ENCODE data around the gene PRAME. TPM values are rescaled to one million over a fixed set of nuclear protein-coding genes. Genes with fewer than 3 reads are reported as not detected.

PRAME gene
- total RNA-seq, 1 donor from 2014 or later = 0.21 TPM

- no peaks in the 10 kb centered on the region for H3K36me3 Mint-ChIP-seq (ENCODE audit: low read depth)
- no peak overlapping the region for H3K4me3 Mint-ChIP-seq
- peaks cover 6% of the 10 kb centered on the region for H3K9me3 Mint-ChIP-seq
- TF ChIP-seq CTCF (conservative IDR thresholded peaks at IDR 0.05) = no peak
- H3K27ac Mint-ChIP-seq (ENCODE audit: unreplicated experiment) = peak overlapping the region; percentile 78
- peaks cover 79% of the 10 kb centered on the region for H3K27me3 Mint-ChIP-seq (ENCODE audit: low read depth)
- H3K4me1 Mint-ChIP-seq = peaks cover 4% of the 10 kb centered on the region
- DNase-seq (ENCODE audit: low read depth, low spot score) = no peak
These were observed 10.2 kb upstream of the PRAME start for GRCh38 chr22:22569218-22569617.

- no peak overlapping the region for H3K4me3 Mint-ChIP-seq
- peaks cover 6% of the 10 kb centered on the region for H3K9me3 Mint-ChIP-seq
- DNase-seq (ENCODE audit: low read depth, low spot score) = no peak
- peaks cover 49% of the 10 kb centered on the region for H3K27me3 Mint-ChIP-seq (ENCODE audit: low read depth)
- H3K36me3 Mint-ChIP-seq (ENCODE audit: low read depth) = no peaks in the 10 kb centered on the region
- H3K27ac Mint-ChIP-seq (ENCODE audit: unreplicated experiment) = no peak overlapping the region
- H3K4me1 Mint-ChIP-seq = peaks cover 4% of the 10 kb centered on the region
- TF ChIP-seq CTCF (conservative IDR thresholded peaks at IDR 0.05) = no peak
These were observed 6.9 kb upstream of the PRAME start for GRCh38 chr22:22565981-22566380.

GRCh38 chr22:22558071-22558971 lies 744 bp downstream of the PRAME start:
- no peaks in the 10 kb centered on the region for H3K36me3 Mint-ChIP-seq (ENCODE audit: low read depth)

GRCh38 chr22:22556995-22557925 lies 1.8 kb downstream of the PRAME start:
- Mint-ChIP-seq H3K27ac (ENCODE audit: unreplicated experiment) (no peak overlapping the region), H3K36me3 (ENCODE audit: low read depth) (no peaks in the 10 kb centered on the region), H3K9me3 (peaks cover 3% of the 10 kb centered on the region), H3K27me3 (ENCODE audit: low read depth) (peaks cover 16% of the 10 kb centered on the region), H3K4me3 (no peak overlapping the region), H3K4me1 (peaks cover 11% of the 10 kb centered on the region)
- TF ChIP-seq CTCF (conservative IDR thresholded peaks at IDR 0.05) = no peak
- DNase-seq (ENCODE audit: low read depth, low spot score) = no peak

More at GRCh38 chr22:22558071-22558971, 744 bp downstream of the PRAME start:
- Mint-ChIP-seq H3K27ac (ENCODE audit: unreplicated experiment) (no peak overlapping the region), H3K4me3 (no peak overlapping the region), H3K9me3 (peaks cover 3% of the 10 kb centered on the region), H3K27me3 (ENCODE audit: low read depth) (peaks cover 11% of the 10 kb centered on the region), H3K4me1 (peaks cover 6% of the 10 kb centered on the region)
- no peak for TF ChIP-seq CTCF (conservative IDR thresholded peaks at IDR 0.05)
- DNase-seq (ENCODE audit: low read depth, low spot score) = no peak

GRCh38 chr22:22556578-22556977 lies 2.5 kb downstream of the PRAME start:
- H3K36me3 Mint-ChIP-seq (ENCODE audit: low read depth) = no peaks in the 10 kb centered on the region
- peaks cover 16% of the 10 kb centered on the region for H3K27me3 Mint-ChIP-seq (ENCODE audit: low read depth)
- H3K9me3 Mint-ChIP-seq = peaks cover 3% of the 10 kb centered on the region
- peaks cover 11% of the 10 kb centered on the region for H3K4me1 Mint-ChIP-seq
- no peak overlapping the region for H3K4me3 Mint-ChIP-seq
- DNase-seq (ENCODE audit: low read depth, low spot score) = no peak
- no peak for TF ChIP-seq CTCF (conservative IDR thresholded peaks at IDR 0.05)
- H3K27ac Mint-ChIP-seq (ENCODE audit: unreplicated experiment) = no peak overlapping the region
